Ramos (cell line): ENCODE results near the gene CEP131.

Experiments
- in situ Hi-C: fragments of 300-500 bp; cut with MboI; formaldehyde crosslinking; loops from one replicate; pipeline ENCODE4 v1.14.3; 2022; ENCODE audit warnings: low sequenced_read_pairs; ENCODE audit not compliant: unreplicated experiment

CEP131 gene

DNA sequence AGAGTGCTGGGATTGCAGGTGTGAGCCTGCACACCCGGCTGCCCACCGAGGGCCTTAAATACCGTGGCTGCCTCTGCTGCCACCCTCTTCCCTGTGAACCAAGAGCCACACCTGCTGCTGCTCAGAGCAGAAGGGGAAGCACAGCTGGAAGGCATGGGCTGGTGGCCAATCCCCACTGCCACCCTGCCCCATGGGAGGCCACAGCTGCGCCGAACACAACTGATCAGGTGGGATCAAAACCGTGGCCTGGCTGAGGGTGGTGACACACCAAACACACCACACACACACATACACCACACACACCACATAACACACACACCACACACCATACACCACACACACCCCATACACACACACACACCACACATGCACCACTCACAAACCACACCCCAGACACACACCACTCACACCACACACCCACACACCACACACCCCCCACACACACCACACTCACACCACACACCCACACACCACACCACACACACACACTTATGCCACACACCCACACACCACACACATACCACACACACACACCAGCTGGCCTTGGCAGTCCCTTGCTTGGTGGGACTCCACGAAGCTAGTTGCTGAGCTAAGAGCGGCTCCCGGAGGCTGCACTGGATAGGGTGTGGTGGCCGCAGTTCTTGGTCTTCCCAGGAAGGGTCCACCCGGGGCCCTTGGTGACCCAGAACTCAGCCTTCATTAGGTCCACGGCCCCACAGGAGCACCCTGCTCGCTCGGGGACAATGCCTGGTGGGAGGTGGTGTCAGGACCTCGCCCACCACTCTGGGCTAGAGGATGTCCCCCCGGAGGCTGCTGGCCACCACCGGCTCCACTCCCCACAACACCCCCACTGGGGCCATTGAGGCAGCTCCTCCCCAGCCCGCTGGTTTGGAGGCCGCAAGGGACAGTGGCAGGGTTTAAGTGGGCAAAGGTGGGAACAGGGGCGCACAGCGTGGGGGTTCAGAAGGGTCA lies 14.9 kb downstream of the CEP131 start:
- in situ Hi-C loops, result no loop called here

DNA sequence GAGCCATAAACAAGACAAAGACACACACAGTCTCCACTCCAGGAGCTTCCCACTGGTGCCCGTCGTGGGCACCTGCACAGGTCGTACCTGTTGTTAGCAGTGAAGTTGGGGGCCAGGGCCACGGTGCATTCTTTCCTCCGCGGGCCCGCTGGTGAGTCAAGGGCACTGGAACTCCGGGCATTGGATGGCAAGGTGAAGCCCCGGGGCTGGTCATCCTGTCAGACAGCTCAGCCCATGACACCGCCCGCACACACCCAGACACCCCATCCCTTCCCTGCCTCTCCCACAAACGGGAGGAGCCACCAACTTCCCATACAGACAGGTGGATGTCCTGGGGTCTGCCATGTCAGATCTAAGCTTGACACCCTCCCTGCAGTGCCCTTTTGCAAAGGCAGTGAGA lies 16.1 kb downstream of the CEP131 start:
- in situ Hi-C loops, result no loop called here

DNA sequence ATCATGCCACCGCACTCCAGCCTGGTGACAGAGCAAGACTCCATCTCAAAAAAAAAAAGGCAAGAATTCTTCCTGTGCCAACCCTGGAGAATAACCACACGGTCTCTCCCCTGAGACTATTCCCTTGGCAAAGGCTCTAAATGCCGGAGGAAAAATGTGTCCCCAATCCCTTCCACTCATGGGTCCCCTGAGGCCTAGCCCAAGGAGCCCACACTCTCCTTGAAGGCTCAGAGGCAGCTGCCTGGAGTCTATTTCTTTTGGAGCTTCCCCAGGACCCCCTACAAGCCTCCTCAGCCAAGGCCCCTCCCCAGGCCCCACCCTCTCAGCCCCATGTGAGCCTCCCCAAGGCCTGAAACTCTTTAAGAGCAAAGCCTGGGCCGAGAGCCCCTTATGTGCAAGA lies 16.6 kb downstream of the CEP131 start:
- in situ Hi-C loops, result no loop called here

DNA sequence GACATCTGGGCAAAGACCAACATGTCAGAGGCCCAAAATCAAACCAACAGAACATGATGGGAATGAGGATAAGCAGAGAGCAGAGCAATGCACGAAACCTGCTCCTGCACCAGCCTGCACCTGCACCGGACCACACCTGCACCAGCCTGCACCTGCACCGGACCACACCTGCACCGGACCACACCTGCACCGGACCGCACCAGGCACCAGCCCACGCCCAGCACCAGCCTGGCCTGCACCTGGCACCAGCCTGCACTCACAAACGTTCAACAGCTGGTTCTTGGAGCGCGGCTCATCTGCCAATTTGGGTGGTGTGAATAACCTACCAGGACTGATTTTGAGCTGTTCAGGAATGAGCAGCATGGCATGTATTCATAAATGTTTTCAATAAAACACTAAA lies 18.2 kb downstream of the CEP131 start:
- in situ Hi-C loops, result no loop called here

DNA sequence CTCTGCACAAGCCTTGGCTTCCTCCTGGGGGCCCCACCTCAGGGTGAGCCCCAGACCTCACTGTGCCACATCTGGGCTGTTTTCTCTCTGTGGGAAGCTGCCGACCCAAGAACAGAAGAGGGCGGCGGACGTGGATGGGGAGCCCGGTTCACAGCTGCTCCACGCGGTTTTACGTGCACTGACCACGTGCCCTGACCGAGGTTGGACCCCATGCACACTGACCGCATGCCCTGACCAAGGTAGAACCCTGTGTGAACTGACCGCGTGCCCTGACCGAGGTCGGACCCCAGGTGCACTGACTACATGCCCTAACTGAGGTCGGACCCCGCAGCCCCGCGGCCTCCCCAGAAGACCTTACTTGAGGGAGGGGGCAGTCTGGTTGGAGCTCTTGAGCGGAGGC lies 19.6 kb downstream of the CEP131 start:
- in situ Hi-C loops, result no loop called here

DNA sequence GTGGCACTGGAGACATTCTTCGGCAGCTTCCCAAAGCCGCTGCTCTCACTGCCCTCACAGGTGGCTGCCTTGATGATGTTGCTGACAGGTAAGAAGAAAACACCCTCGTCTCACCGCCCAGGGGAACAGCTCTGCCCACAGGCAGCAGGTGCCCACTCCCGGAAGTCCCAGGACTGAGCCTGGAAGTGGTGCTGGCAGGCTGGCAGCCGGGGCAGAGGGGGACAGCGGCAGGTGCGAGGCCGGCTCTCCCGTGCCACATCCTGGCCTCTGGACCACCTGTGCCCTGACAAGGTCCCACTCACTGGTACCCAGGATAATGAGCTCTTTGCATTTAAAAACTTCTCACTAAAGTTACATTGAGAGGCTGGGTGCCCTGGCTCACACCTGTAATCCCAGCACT lies 20.4 kb downstream of the CEP131 start:
- in situ Hi-C loops, result no loop called here

DNA sequence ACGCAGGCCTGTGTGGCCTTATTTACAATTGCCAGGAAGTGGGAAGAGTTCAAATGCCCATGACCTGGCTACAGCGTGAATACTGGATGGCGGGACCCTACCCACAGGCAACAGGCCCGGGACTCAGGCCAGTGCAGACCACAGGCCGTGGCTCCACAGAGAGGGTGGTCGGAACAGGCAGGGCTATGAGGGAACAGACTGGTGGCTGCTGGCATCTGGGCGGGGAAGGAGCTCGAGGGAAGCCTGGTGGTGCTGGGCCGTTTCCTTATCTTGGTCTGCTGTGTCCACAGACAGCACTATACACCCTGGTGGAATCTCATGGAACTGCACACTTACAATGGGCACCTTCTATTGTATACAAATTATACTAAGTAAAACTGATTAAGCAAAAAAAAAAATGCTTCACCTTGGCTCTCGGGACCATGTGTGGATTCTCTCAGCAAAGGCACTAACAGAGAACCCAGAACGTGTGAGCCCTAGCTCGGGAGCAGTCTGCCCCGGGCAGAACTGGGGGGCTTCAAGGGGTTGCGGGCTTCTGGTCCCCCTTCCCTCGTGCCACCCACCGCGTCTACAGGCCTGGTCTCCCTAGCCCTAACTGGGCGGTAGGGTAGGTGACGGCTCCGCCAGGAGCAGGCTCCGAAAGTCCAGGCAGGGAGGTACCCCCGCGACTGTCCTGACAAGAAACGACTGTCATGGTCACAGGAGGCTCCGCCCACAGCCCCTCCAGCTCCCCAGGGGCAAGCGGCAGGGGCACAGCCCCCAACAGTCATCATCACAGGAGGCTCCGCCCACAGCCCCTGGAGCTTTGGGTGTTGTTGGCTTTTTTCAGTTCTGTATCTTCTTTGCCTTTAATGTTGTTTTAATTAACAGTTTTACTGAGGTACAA lies 21.8 kb downstream of the CEP131 start:
- in situ Hi-C loops, result no loop called here

DNA sequence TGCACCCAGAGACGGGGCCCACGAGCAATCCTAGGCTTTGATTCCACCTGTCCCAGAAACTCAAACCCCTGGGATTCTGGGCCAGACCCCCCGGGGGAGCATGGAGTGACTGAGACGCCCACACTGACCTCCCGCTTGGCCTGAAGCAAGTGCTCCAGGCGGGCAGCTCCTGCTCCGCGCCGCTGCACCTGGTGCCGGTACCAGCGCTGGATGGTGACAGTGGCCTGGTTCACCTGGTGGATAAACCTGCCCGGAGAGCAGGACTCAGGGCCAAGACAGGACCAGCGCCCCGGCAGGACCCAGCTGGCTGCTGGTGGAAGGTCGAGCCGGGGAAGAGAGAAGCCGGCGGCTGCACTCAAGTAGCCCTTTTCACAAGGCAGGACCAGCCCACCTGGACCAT lies 22.6 kb downstream of the CEP131 start:
- in situ Hi-C loops, result no loop called here

DNA sequence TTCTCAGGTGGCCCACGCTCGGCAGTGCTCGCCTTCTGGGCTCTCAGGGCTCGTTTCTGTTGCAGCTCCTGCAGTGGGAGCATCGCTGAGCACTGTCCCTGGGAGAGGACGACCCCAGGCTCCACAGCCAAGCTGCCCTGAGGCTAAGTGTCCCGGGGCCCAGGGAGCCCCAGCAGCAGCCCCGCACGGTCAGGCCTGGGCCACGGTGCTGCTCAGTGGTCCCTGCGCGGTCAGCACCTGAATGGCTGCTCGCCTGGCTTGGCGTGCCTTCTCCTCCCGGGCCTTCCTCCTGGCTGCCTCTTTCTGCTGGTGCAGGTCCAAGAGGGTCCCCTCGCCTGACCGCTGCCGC lies 23.3 kb downstream of the CEP131 start:
- in situ Hi-C loops, result no loop called here

DNA sequence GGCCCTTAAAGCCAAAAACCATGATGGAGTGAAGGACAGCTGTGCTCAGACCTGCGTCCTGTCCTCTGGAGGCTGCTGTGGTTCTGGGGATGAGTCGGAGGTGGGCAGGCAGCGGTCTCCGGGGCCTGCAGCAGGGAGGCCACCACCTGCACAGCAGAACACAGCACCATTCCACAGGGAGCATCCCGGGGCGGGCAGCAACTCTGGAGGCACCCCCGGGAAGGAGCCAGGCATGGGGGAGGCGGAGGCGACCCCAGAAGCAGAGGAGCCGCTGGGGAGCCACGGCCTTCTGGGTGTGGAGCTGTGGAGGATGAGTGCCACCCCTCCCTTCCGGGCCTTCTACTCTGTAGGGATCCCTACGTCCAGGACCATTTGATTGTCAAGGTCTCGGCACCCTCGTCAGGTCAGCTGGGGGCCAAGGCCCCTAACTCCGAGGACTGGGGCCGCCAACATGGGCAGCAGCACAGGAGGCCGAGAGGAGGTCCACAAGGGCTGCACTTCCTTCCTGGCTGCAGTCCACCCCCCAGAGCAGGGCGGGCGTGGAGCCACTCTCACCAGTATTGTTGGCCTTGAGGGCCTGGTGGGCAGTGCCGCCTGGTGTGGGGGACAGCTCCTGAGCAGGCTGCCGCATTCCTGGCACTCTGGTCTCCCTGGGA lies 23.8 kb downstream of the CEP131 start:
- in situ Hi-C loops, result no loop called here

DNA sequence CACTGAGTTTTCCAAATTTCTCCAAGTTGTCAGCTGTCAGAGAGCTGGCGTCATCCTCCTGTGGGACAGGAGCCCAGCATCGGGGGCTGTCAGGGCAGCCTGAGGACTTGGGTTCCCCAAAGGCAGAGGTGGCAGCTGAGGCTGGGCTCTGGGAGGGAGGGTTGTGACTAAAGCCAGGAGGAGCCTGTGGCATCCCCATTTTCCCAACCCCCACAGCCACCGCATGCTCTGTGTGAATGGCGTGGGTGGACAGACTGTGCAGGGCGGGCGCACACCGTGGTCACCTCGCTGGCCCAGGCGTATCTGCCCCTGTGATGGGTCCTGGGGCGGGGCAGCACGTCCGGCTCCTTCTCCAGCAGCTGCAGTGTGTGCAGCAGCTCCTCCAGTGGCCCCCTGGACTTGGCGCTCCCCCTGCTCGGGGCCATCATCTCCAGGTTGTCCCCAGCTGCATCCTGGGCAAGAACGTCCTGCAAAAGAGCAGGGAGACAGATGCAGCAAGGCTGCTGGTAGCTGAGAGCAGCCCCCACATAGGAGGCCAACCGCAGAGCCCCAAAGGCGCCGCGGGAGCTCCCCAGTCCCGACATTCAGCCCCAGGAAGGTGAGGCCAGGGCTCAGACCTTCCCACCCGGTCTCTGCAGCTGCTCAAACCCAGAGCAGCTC lies 24.8 kb downstream of the CEP131 start:
- in situ Hi-C loops, result no loop called here

DNA sequence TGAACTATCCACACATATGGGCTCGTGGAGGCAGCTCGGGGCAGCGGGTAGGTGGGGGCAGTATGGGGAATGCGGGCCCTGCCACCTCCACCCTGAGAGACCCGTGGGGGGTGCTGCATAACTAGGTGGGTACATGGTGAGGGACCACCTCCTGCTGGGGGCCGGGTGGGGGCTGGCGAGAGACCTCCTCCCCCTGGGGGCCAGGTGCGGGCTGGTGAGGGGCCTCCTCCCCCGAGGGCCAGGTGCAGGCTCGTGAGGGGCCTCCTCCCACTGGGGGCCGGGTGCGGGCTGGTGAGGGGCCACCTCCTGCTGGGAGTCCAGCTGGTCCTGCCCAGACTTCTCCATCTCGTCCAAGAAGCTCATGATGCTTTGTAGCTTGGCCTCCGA lies 25.4 kb downstream of the CEP131 start:
- in situ Hi-C loops, result no loop called here

DNA sequence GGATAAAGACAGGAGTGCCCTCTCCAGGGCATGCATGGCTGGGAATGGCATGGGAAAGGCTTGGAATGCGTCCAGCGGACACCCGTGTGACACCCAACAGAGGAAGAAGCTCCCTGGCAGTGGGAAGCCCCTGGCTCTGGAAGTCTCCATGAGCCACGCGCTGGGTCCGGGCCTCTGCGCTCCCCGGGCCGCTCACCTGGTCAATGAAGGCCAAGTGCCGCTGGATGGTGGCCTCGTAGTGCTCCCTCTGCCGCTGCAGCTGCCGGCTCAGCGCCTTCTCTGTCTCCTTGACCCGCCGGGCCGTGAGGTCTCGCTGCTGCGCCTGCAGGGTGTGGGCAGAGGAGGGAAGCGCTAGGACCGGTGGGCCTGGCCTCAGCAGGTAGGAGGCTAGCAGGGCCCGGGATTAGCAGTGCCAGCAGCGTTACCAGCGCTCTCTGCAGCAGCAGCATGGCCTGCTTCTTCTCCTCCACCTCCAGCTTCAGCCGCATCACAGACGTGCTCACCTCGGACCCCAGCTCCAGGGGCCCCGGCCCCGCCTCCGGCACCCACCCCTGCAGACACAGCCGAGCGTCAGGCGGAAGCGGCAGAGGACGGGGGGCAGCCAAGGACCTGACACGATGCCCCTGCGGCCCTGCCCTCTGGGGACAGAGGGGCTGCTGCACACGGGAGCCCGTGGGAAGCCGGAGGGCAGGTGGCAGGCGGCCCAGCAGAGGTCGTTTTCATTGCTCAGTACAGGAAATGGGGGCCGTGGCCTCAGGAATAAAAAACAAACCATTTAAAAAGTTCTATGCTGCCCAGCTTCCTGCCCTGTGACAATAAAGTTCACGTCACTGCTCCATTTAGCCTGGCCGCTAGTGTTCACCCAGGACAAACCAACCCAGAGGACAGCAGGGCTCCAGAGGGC lies 26.0 kb downstream of the CEP131 start:
- in situ Hi-C loops, result no loop called here

DNA sequence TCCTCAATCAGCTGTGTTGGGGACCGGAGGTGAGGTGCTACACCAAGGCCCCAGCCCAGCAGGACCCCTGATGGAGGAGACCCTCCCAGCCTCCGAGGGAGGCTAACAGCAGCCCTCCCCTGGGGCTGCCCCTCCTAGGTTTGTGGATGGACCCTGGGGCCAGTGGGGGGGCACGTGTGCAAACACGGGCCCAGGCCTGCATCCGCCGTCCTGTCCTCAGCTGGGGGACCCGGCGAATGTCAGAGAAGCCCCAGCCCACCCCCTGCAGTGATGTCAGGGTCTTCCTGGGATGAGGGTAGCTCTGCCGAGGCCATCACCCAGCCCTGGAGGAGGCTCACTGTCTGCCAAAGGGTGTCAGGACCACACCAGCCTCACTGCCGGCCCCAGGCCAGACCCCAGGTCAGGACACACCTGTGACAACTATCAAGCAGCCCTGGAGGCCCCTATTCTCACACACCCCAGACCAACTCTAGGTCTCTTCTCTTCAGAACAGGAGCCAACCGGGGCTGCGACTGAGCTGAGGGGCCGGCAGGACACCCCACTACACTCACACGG lies 26.7 kb downstream of the CEP131 start:
- in situ Hi-C loops, result no loop called here

DNA sequence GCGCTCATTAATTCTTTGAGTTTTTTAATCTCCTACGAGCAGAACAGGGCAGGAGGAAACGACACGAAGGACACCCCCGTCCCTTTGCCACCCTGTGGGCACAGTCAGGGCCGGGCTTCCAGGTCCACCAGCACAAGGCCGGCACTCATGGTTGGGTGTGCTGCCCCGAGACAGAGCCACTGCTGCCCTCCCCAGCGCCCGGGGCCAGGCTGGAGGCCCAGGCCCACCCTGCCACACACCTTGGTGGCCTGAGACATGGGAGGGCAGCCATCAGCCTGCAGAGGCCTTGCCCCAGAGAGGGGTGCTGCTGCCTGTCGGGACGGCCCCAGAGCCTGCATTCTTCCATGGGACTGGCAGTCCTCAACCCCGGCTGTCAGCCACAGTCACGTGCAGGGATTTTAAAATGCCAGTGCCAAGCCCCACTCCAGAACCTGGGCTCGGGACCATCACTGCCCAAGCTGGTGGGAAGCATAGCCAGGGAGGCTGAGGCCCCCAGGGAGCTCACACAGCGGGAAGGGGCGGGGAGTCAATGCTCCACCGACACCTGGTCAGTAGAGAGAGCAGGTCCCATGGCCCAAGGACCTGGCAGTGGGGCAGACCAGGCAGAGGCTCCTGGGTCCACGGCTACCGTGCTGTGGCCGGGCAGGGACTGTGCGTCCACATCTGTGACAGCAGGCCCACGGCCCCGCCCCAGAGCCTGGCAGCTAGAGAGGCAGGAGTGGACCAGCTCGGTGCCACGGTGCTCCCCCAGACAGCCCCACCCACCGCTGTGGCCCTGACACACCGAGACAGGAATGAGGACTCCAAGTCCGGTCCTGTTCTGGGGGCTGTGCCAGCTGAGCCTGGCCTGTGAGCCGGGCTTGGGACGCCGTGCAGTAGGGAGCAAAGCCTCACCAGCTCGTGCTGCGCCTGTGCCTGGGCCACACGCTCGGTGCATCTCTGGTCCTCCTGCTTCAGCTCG lies 27.5 kb downstream of the CEP131 start:
- in situ Hi-C loops, result no loop called here

DNA sequence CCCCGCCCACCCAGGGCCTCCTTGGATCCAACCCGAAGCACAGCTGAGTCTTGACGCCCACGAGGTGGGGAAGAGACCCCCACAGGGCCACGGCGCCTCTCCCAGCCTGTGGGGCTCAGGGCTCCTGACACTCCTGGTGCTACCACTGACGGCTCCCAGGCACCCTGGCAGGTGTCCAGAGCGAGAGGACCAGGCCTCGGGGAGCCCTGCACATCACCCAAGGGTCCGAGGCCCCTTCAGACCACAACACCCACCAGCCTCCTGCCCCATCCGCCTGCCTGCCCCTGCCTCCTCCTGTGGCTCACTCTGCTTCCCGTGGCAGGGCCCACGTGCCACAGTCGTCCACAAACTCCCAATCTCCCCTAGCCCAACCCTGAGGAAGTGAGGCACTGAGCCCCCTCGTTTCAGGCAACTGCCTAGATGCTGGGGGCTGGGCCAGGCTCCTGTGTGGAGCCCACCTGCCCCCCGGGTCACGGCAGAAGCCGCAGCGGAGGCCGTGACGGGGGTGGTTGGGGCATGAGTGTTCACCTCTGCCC lies 28.5 kb downstream of the CEP131 start:
- in situ Hi-C loops, result no loop called here

DNA sequence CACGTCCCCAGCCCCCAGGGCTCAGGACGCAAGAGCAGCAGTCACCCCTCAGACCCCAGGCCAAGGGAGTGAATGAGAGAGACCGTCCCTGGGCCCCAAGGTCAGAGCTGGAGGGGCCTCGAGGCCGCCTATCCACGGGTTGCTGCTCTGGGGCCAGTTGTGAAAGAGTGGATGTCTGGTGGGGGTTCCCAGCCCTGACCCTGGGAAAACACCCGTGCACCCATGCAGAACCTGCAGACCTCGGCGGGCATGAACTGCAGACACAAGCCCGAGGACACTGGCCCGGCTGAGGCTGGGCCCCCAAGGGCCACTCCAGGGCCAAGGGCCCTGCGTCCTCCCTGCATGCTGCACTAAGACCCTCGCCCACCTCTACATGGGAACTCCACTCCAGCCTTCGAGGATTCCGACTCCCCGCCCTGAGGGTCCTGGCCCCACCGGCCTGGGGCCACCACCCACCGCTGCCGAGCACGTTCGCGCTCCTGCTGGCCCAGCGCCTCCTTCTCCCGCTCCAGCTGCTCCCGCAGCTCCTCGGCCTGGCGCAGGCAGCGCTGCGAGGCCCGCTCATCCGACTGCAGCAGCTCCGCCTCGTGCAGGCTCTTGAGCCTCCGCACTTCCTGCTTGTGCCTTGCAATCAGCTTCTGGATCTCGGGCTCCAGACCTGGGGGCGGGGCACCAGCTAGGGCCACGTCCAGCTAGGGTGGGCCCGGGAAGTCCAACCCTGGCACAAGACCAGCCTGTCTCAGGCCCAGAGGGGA lies 29.1 kb downstream of the CEP131 start:
- in situ Hi-C loops, result no loop called here
